Choroid plexus epithelial cell (primary cell): ENCODE results near the gene PRSS33.

Experiments used
- DNase-seq: peaks from one replicate; pipeline ENCODE4 v3.0.0-alpha.2; 2010; ENCODE audit warnings: low read depth
- H3K4me3 ChIP-seq: 2 replicates; pipeline ENCODE4 v1.5.1; 2011; ENCODE audit warnings: low read depth, mild to moderate bottlenecking, control low read depth, low read length, moderate library complexity
- TF ChIP-seq, protein P1 (sequence below): conservative IDR thresholded peaks from 2 replicates; pipeline ENCODE4 v1.5.1; 2011; ENCODE audit warnings: low read depth, mild to moderate bottlenecking, control low read depth, inconsistent platforms, low read length, moderate library complexity

The PRSS33 gene

DNA sequence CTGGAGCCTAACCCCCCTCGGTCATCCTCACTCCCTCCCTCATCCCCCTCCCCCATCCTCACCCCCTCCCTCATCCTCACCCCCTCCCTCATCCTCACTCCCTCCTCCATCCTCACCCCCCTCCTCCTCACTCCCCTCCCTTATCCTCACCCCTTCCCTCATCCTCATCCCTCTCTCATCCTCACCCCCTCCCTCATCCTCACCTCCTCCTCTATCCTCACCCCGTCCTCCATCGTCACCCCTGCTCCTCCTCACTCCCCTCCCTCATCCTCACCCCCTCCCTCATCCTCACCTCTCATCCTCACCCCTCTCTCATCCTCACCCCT, 571 bp downstream of the PRSS33 start:
- no peak for DNase-seq
- TF ChIP-seq, protein P1, sequence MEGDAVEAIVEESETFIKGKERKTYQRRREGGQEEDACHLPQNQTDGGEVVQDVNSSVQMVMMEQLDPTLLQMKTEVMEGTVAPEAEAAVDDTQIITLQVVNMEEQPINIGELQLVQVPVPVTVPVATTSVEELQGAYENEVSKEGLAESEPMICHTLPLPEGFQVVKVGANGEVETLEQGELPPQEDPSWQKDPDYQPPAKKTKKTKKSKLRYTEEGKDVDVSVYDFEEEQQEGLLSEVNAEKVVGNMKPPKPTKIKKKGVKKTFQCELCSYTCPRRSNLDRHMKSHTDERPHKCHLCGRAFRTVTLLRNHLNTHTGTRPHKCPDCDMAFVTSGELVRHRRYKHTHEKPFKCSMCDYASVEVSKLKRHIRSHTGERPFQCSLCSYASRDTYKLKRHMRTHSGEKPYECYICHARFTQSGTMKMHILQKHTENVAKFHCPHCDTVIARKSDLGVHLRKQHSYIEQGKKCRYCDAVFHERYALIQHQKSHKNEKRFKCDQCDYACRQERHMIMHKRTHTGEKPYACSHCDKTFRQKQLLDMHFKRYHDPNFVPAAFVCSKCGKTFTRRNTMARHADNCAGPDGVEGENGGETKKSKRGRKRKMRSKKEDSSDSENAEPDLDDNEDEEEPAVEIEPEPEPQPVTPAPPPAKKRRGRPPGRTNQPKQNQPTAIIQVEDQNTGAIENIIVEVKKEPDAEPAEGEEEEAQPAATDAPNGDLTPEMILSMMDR = no peak
- H3K4me3 ChIP-seq = no peak overlapping the region

DNA sequence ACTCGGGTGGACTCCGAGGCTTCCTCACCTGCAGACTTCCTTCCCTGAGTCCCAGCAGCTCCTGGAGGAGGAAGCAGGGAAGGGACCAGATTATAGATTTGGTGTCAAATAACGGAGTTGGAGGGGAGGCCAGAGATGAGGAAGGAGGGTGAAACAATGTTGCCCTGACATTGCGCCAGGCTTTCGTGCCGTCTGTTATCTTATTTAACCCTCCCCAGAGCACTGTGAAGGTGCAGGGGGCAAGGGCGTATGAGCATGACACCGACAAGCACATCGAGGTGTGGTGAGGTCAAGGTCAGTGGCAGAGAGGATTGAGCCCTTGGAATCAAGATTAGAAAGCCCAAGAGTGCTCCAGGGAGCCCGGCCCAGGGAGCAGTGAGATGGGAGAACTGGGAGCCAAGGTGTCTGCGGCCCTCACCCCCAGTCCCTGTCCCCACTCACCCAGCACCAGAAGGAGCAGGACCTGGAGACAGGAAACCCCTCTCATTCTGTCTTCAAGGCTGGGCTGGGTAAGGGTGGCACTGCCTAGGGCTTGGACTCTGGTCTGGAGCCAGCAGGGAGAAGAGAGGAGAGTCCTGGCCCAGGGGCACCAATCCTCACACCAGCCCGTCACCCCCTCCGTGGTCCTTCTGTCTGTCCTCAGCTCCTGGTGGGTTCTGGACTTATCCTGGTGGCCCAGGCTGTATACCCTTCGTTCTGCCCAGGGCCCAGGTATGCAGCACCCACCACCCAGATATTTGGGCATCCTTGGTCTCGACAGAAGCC, 1.1 kb downstream of the PRSS33 start:
- TF ChIP-seq, protein P1 = no peak
- no peak overlapping the region for H3K4me3 ChIP-seq
- no peak for DNase-seq

DNA sequence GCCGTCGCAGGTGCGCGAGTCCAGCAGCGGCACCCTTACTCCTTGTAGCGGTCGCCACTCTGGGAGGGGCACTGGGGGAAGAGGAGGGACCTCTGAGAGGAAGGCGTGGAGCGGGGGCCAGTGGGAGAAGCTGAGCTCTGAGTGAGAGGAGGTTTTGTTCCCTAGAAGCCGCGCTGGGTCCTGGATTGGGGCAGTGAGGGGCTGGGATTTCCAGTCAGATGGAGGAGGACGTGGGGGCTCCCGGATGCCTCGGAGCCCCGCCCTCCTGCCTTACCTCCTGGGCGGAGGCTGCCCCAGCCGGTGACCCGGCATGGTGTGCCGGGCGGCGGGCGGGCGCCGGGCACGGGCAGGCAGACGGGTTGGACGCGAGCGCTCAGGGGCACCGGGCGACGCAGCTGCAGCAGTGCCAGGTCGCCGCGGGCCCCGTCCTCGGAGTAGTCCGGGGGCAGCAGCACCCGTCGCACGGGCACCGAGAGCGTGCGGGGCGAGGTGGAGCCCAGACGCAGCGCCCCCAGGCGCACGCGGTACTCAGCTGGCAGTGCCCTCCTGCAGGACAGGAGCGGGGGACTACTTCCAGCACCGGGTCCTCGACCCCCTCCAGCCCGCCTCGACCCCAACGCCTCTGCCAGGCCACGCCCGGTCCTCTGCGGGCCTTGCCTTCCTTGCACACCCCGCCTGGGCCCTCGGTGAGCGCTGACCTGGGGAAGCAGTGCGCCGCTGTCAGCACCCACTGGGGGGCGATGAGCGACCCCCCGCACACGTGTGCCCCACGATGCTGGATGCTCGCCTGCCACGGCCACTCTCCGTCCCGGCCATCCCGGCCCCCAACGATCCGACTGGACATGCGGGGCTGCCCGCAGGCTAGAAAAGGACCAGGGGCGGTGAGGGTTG, 2.0 kb downstream of the PRSS33 start:
- no peak overlapping the region for H3K4me3 ChIP-seq
- TF ChIP-seq, protein P1 = no peak
- DNase-seq = no peak

DNA sequence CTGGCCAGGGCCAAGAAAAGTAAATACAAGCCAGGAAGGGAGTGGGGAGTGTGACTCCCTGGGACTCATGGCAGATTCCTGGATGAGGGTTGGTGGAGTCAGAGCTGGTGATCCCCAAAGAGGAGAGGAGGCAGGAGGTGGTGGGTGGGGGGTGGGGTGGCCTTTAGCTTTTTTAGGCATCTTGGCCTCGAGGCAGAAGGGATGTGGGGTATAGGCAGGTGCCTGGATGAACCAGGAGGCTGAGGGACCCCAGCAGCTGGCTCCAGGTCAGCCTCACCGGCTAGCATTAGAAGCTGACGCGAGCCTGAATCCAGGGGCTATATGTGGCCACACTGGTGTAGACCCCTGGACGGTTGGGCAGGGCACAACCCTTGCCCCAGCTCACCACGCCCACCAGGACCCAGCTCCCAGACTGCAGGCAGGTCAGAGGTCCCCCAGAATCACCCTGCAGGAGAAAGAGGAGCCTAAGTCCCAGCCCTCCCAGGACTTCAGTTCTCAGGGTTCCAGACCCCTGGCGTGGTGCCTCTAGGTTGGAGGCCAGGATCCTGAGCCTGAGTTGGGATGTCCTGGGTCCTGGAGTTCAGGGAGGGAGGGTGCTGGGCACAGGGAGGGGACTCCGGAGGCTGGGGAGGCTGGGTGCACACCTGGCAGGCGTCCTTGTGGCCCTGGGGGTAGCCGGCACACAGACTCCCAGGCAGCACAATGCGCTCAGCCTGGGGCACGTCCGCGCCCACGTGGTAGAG, 2.8 kb downstream of the PRSS33 start:
- no peak overlapping the region for H3K4me3 ChIP-seq
- TF ChIP-seq, protein P1 = no peak
- no peak for DNase-seq

DNA sequence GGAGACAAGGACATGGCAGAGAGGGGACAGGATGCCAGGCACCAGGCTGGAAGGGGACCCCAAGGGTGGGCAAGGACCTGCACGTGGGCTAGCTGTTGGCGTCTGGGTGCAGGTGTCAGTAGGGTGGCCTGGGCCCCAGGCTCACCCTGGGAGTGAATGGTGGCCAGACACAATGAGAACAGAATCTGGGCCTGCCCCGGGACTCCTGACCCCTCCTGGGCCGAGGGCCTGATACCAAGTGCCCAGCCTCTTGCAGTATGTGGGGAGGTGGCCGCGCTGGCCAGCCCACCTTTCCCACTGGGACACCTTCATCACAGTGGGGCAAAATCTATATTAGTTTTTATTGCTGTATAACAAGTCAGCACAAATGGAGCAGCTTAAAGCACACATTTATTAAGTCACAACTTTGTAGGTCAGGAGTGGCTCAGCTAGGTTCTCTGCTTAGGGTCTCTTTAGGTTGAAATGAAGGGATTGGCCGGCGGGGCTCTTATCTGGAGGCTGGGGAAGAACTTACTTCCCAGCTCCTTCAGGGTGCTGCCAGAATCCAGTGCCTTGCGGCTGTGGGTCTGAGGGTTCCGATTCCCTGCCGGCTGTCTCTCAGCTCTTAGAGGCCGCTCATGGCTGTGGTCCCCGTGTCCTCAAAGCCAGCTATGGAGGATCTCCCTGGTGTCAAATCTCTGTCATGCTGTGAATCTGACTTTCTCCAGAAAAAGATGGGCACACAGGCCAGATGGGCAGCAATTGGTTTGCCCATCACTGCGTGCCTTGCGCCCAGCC, 3.6 kb downstream of the PRSS33 start:
- no peak overlapping the region for H3K4me3 ChIP-seq
- DNase-seq = no peak
- TF ChIP-seq, protein P1 = no peak

DNA sequence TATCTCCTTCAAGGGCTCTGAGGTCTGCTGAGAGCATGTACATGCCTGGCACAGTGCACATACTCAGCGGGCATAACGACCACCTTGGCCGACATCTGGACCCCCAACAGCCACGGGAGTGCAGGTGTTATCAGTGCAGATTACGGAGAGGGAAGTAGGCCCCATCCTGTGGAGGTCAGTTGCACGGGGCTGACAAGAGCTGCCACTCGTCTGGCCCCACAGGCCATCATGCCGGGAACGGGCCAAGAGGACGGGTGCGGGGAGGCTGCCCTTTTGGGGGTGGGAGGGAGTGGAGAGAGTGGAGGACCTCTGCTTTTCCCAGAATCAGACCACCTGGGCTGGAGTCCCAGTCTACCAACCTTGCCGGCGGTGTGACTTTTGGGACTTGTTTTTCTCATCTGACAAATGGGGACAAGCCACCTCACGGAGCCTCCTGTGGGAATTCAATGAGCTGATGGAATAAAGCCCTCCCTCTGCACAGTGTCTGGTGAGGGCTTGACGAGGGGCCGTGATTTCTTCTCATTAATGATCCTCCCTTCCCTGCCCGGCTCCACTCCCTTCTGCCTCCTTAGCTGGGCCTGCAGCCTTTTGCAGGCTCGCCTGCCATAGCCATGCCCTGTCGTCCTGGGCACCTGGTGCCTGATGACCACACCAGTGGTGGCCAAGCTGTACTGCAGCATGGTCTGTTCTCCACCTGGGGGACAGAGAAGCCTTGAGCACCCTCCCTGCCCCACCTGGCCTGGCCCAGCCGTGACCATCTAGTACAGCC, 4.6 kb downstream of the PRSS33 start:
- DNase-seq = no peak
- H3K4me3 ChIP-seq = no peak overlapping the region

More for the DNA sequence above, 4.6 kb downstream of the PRSS33 start:
- TF ChIP-seq, protein P1 = no peak
